A549 (cell line): Measurements from ENCODE around the gene ZNF426. TPM values are rescaled to one million over a fixed set of nuclear protein-coding genes. Genes with fewer than 3 reads are reported as not detected.
A peak's percentile ranks its signal among the peaks of the same experiment; 100 is the strongest.
"Not testable (repeated sequence)": the region's sequence is repeated elsewhere in the genome, so short reads cannot be mapped to it uniquely, and the experiment has no call there.

ENCODE experiments used
- ATAC-seq, 2 experiments: fragments of 200-7000 bp in 1 of 2; fragments of >200 bp in 1 of 2; cut with Nextera tagmentation in 1 of 2; cut with Tn5 transposase in 1 of 2; 3 replicates each; pipeline versions ENCODE4 v1.8.0 to v1.9.1; 2018 to 2020; ENCODE audit warnings: mild to moderate bottlenecking in 1 of 2, moderate library complexity in 1 of 2
- CTCF ChIA-PET: fragments of 300-600 bp; sonication (Branson Sonifier 250); formaldehyde crosslinking; extraction: SDS; loops from one replicate; lab custom pipeline; 2021; ENCODE audit warnings: antibody characterized with exemption, inconsistent platforms; lab: Yijun Ruan, JAX
- POLR2A ChIA-PET: fragments of 350-600 bp; formaldehyde crosslinking; extraction: SDS; loops from one replicate; lab custom pipeline; 2021; ENCODE audit warnings: antibody characterized with exemption, inconsistent platforms; lab: Yijun Ruan, JAX
- DNase-seq, 2 experiments: peaks; one replicate each; pipeline versions ENCODE4 v3.0.0 to v3.0.0-alpha.2; 2011 to 2016; ENCODE audit warnings: low read depth in 1 of 2, low spot score in 1 of 2
- FAIRE-seq: peaks from 2 replicates; lab custom pipeline; 2011; peaks lifted over from hg19 to GRCh38; lab: Jason Lieb, UNC
- H3K27ac ChIP-seq, 2 experiments: fragments of >200 bp; sonication (Bioruptor Twin); formaldehyde crosslinking; 3 replicates each; pipeline ENCODE4 v1.5.1; 2016 to 2017
- H3K4me1 ChIP-seq: fragments of >200 bp; sonication (Bioruptor Twin); formaldehyde crosslinking; 3 replicates; pipeline ENCODE4 v1.6.1; 2016
- H3K4me2 ChIP-seq: fragments of >200 bp; sonication (Bioruptor Twin); formaldehyde crosslinking; 3 replicates; pipeline ENCODE4 v1.6.1; 2016
- H3K4me3 ChIP-seq: fragments of >200 bp; sonication (Bioruptor Twin); formaldehyde crosslinking; 3 replicates; pipeline ENCODE4 v1.5.1; 2016
- H3K9me3 ChIP-seq: fragments of >200 bp; sonication (Bioruptor Twin); formaldehyde crosslinking; 3 replicates; pipeline ENCODE4 v1.6.1; 2016
- CBX2 ChIP-seq: fragments of 200-600 bp; sonication (generic); IDR thresholded peaks from 2 replicates; pipeline ENCODE4 v1.6.1; 2016; ENCODE audit warnings: low read depth, mild to moderate bottlenecking, borderline replicate concordance
- CBX8 ChIP-seq: fragments of 200-600 bp; sonication (generic); IDR thresholded peaks from 2 replicates; pipeline ENCODE4 v1.6.1; 2016
- EHF ChIP-seq: fragments of 250-450 bp; sonication (Bioruptor Pico); IDR thresholded peaks from 2 replicates; pipeline ENCODE4 v1.5.0; 2020; ENCODE audit warnings: mild to moderate bottlenecking
- ESRRA ChIP-seq: fragments of 150-350 bp; IDR thresholded peaks from 2 replicates; pipeline ENCODE4 v1.6.1; 2014; ENCODE audit warnings: mild to moderate bottlenecking, low read length, borderline replicate concordance
- FOSB ChIP-seq: fragments of 250-450 bp; sonication (Bioruptor Pico); IDR thresholded peaks from 2 replicates; pipeline ENCODE4 v1.5.0; 2020; ENCODE audit warnings: mild to moderate bottlenecking, moderate library complexity
- HOXB13 ChIP-seq: fragments of 250-450 bp; sonication (Bioruptor Pico); IDR thresholded peaks from 2 replicates; pipeline ENCODE4 v1.5.0; 2020; ENCODE audit warnings: low read depth, mild to moderate bottlenecking, moderate library complexity
- JUNB ChIP-seq: fragments of >200 bp; sonication (Bioruptor Twin); formaldehyde crosslinking; IDR thresholded peaks from 2 replicates; pipeline ENCODE4 v1.6.1; 2016
- KDM1A ChIP-seq: fragments of 200-600 bp; sonication (generic); IDR thresholded peaks from 2 replicates; pipeline ENCODE4 v1.6.1; 2016; ENCODE audit warnings: low read depth, mild to moderate bottlenecking
- MAZ ChIP-seq: fragments of 150-350 bp; IDR thresholded peaks from 2 replicates; pipeline ENCODE4 v1.6.1; 2014; ENCODE audit warnings: antibody characterized with exemption, low read depth, low read length, borderline replicate concordance
- MYC ChIP-seq: IDR thresholded peaks from 2 replicates; pipeline ENCODE4 v1.6.1; 2012; ENCODE audit warnings: mild to moderate bottlenecking, inconsistent platforms, low read length, improper control_type of control experiment, borderline replicate concordance
- NPAS2 ChIP-seq: fragments of 250-450 bp; sonication (Bioruptor Pico); IDR thresholded peaks from 2 replicates; pipeline ENCODE4 v1.8.0; 2022; ENCODE audit warnings: mild to moderate bottlenecking, moderate library complexity, borderline replicate concordance
- NR3C1 ChIP-seq: fragments of >200 bp; sonication (Bioruptor Twin); formaldehyde crosslinking; IDR thresholded peaks from 3 replicates; pipeline ENCODE4 v1.6.1; 2017
- PHF8 ChIP-seq: fragments of 200-600 bp; sonication (generic); IDR thresholded peaks from 2 replicates; pipeline ENCODE4 v1.6.1; 2016; ENCODE audit warnings: low read depth, mild to moderate bottlenecking, antibody characterized with exemption, moderate library complexity, borderline replicate concordance
- RAD21 ChIP-seq, 2 experiments: fragments of >200 bp in 1 of 2; sonication (Bioruptor Twin) in 1 of 2; formaldehyde crosslinking in 1 of 2; IDR thresholded peaks in 1 of 2; conservative IDR thresholded peaks in 1 of 2; 2 replicates in 1 of 2; 3 replicates in 1 of 2; pipeline ENCODE4 v1.6.1; 2012 to 2018; ENCODE audit warnings: inconsistent platforms in 1 of 2
- RCOR1 ChIP-seq: fragments of 150-350 bp; IDR thresholded peaks from 2 replicates; pipeline ENCODE4 v1.6.1; 2014; ENCODE audit warnings: antibody characterized with exemption, low read length, low read depth
- REST ChIP-seq: fragments of 200-600 bp; sonication (generic); IDR thresholded peaks from 2 replicates; pipeline ENCODE4 v1.6.1; 2016; ENCODE audit warnings: antibody characterized with exemption, mild to moderate bottlenecking, moderate library complexity
- RNF2 ChIP-seq: fragments of 200-600 bp; sonication (generic); IDR thresholded peaks from 2 replicates; pipeline ENCODE4 v1.6.1; 2016; ENCODE audit warnings: low read depth, mild to moderate bottlenecking, antibody characterized with exemption, moderate library complexity, borderline replicate concordance
- SREBF2 ChIP-seq: fragments of 450-650 bp; IDR thresholded peaks from 2 replicates; pipeline ENCODE4 v1.6.1; 2014; ENCODE audit warnings: mild to moderate bottlenecking, moderate library complexity
- ZFP36 ChIP-seq: fragments of 450-650 bp; IDR thresholded peaks from 2 replicates; pipeline ENCODE4 v1.6.1; 2014; ENCODE audit warnings: borderline replicate concordance; ENCODE audit not compliant: partially characterized antibody
- WGBS: methylation state at CpG from one replicate; pipeline ENCODE4 v1.1.6; 2017; ENCODE audit errors: missing lambda C conversion rate; 5-methylcytosine and 5-hydroxymethylcytosine counted together
- polyA plus RNA-seq, 4 experiments: library from polyadenylated mRNA; depleted of rRNA in 3 of 4; stranded (reverse); fragments of >200 nt; fragmentation: RNase III in 1 of 4; extraction: RNeasy Plus Mini Kit Qiagen cat#74134 plus additional on column Dnase treatment in 1 of 4; gene quantifications; 2 replicates in 3 of 4; 3 replicates in 1 of 4; pipeline ENCODE4 v1.2.3, GENCODE V29; 2011 to 2017
- TF ChIP-seq, protein P1 (sequence below): fragments of 450-650 bp; IDR thresholded peaks from 2 replicates; pipeline ENCODE4 v1.6.1; 2014; ENCODE audit warnings: antibody characterized with exemption
- TF ChIP-seq, protein P2 (sequence below): fragments of 250-450 bp; sonication (Bioruptor Pico); IDR thresholded peaks from 2 replicates; pipeline ENCODE4 v1.5.0; 2021; ENCODE audit warnings: mild to moderate bottlenecking, moderate library complexity, borderline replicate concordance
- TF ChIP-seq, protein P3 (sequence below): IDR thresholded peaks from 2 replicates; pipeline ENCODE4 v1.6.1; 2012
- TF ChIP-seq, protein P4 (sequence below): IDR thresholded peaks from 2 replicates; pipeline ENCODE4 v1.6.1; 2012

The ZNF426 gene
- polyA plus RNA-seq, 2 of the 4 experiments (the other 2 are of a cell fraction) = 0.88 to 3.0 TPM

DNA sequence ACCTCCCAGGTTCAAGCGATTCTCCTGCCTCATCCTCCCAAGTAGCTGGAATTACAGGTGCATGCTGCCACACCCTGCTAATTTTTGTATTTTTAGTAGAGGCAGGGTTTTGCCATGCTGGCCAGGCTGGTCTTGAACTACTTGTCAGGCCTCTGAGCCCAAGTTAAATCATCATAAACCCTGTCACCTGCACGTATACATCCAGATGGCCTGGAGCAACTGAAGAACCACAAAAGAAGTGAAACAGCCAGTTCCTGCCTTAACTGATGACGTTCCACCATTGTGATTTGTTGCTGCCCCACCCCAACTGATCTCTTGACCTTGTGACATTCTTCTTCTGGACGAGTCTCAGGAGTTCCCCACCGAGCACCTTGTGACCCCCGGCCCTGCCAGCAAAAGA lies 756 bp upstream of the ZNF426 start:
- H3K9me3 ChIP-seq = peaks cover 27% of the 10 kb centered on the region
- ATAC-seq, H3K4me3 ChIP-seq, POLR2A ChIA-PET, DNase-seq, CTCF ChIA-PET, H3K4me2 ChIP-seq, H3K27ac ChIP-seq, FAIRE-seq, H3K4me1 ChIP-seq: not testable (repeated sequence)
- 52% methylated on average over 6 of the region's 6 CpGs for WGBS

- DNase-seq (no peak), FAIRE-seq (no peak), ATAC-seq (no peak)
- no peak overlapping the region for H3K4me3 ChIP-seq
- H3K9me3 ChIP-seq = peaks cover 35% of the 10 kb centered on the region
- TF ChIP-seq RAD21 (conservative IDR thresholded peaks at IDR 0.05 in 1 of 2, IDR thresholded peaks at IDR 0.05 in 1 of 2) (no peak), PHF8 (no peak), EHF (CRISPR knock-in tag) (no peak), FOSB (no peak), ESRRA (no peak), NR3C1 (no peak), RNF2 (no peak), ZFP36 (no peak), RCOR1 (no peak), HOXB13 (CRISPR knock-in tag) (no peak), CBX2 (no peak)
- TF ChIP-seq, protein P1, sequence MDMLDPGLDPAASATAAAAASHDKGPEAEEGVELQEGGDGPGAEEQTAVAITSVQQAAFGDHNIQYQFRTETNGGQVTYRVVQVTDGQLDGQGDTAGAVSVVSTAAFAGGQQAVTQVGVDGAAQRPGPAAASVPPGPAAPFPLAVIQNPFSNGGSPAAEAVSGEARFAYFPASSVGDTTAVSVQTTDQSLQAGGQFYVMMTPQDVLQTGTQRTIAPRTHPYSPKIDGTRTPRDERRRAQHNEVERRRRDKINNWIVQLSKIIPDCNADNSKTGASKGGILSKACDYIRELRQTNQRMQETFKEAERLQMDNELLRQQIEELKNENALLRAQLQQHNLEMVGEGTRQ = no peak
- TF ChIP-seq, protein P2, sequence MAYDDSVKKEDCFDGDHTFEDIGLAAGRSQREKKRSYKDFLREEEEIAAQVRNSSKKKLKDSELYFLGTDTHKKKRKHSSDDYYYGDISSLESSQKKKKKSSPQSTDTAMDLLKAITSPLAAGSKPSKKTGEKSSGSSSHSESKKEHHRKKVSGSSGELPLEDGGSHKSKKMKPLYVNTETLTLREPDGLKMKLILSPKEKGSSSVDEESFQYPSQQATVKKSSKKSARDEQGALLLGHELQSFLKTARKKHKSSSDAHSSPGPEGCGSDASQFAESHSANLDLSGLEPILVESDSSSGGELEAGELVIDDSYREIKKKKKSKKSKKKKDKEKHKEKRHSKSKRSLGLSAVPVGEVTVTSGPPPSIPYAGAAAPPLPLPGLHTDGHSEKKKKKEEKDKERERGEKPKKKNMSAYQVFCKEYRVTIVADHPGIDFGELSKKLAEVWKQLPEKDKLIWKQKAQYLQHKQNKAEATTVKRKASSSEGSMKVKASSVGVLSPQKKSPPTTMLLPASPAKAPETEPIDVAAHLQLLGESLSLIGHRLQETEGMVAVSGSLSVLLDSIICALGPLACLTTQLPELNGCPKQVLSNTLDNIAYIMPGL (CRISPR knock-in tag) = no peak
- TF ChIP-seq, protein P3, sequence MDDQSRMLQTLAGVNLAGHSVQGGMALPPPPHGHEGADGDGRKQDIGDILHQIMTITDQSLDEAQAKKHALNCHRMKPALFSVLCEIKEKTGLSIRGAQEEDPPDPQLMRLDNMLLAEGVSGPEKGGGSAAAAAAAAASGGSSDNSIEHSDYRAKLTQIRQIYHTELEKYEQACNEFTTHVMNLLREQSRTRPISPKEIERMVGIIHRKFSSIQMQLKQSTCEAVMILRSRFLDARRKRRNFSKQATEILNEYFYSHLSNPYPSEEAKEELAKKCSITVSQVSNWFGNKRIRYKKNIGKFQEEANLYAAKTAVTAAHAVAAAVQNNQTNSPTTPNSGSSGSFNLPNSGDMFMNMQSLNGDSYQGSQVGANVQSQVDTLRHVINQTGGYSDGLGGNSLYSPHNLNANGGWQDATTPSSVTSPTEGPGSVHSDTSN = no peak
- no peaks in the 10 kb centered on the region for H3K4me1 ChIP-seq
- ChIA-PET CTCF (interaction anchor here (0.6 kb wide), 1 partner anchor 605 kb away, joined by 3 read pairs; no protein-coding TSS in a partner anchor), POLR2A (no interaction called here)
- no peak overlapping the region for H3K4me2 ChIP-seq
- 75% methylated on average over 4 of the region's 4 CpGs for WGBS
- H3K27ac ChIP-seq = no peak overlapping the region
Observed at GRCh38 chr19:9535934-9536333, 2.5 kb downstream of the ZNF426 start.

DNA sequence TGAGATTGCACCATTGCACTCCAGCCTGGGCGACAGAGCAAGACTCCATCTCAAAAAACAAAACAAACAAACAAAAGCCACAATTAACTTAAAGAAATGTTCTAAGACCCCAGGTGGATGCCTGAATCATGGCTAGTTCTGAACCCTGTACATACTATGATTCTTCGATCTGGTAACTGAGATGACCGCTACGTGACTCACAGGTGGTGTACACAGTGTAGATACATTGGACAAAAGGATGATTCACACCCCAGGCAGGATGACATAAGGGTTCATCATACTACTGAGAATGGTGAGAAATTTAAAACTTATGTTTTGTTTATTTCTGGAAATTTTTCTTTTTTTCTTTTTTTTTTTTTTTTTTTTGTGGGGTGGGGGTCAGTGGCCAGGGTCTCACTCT lies 6.5 kb downstream of the ZNF426 start:
- peaks cover 58% of the 10 kb centered on the region for H3K9me3 ChIP-seq
- POLR2A ChIA-PET = no interaction called here
- H3K27ac ChIP-seq = no peak overlapping the region
- H3K4me1 ChIP-seq = no peaks in the 10 kb centered on the region
- no peak overlapping the region for H3K4me2 ChIP-seq
- ATAC-seq = no peak
- WGBS = 61% methylated on average over 4 of the region's 4 CpGs
- H3K4me3 ChIP-seq = no peak overlapping the region
- no peak for FAIRE-seq
- peak in 1 of 2 experiments; percentile 10 for DNase-seq
- TF ChIP-seq KDM1A = no peak
- TF ChIP-seq JUNB = no peak
- no peak for TF ChIP-seq MAZ
- no peak for TF ChIP-seq CBX8
- no peak for TF ChIP-seq MYC
- TF ChIP-seq NPAS2 = no peak
- no peak for TF ChIP-seq SREBF2
- TF ChIP-seq, protein P3 = no peak
- no peak for TF ChIP-seq ESRRA
- TF ChIP-seq, protein P4, sequence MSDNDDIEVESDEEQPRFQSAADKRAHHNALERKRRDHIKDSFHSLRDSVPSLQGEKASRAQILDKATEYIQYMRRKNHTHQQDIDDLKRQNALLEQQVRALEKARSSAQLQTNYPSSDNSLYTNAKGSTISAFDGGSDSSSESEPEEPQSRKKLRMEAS = no peak
- no peak for TF ChIP-seq REST
- CTCF ChIA-PET = no interaction called here
